ENCODE results near the gene SLC5A12. TPM values are rescaled to one million over a fixed set of nuclear protein-coding genes. Genes with fewer than 3 reads are reported as not detected.

The SLC5A12 gene
- total RNA-seq, 1 experiment from 2014 or later, result not detected

DNA sequence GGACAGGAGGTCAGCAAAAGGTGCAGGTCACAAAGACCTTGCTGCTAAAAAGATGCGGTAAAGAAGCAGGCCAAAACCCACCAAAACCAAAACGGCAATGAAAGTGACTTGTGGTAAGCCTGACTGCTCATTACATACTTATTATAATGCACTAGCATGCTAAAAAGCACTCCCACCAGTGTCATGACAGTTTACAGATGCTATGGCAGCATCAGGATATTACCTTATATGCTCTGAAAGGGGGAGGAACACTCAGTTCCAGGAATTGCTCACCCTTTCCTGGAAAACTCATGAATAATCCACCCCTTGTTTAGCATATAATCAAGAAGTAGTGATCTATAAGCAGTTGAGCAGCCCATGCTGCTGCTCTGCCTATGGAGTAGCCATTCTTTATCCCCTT, 45.2 kb upstream of the SLC5A12 start:
- no peaks in the 10 kb centered on the region for H3K36me3 ChIP-seq (ENCODE audit: low read depth, low read length)
- H3K9ac ChIP-seq (ENCODE audit: low read length), result no peak overlapping the region
- no peaks in the 10 kb centered on the region for H3K27me3 ChIP-seq (ENCODE audit: low read length)
- no peak overlapping the region for H2AFZ ChIP-seq (ENCODE audit: low read length)
- TF ChIP-seq, protein P1, sequence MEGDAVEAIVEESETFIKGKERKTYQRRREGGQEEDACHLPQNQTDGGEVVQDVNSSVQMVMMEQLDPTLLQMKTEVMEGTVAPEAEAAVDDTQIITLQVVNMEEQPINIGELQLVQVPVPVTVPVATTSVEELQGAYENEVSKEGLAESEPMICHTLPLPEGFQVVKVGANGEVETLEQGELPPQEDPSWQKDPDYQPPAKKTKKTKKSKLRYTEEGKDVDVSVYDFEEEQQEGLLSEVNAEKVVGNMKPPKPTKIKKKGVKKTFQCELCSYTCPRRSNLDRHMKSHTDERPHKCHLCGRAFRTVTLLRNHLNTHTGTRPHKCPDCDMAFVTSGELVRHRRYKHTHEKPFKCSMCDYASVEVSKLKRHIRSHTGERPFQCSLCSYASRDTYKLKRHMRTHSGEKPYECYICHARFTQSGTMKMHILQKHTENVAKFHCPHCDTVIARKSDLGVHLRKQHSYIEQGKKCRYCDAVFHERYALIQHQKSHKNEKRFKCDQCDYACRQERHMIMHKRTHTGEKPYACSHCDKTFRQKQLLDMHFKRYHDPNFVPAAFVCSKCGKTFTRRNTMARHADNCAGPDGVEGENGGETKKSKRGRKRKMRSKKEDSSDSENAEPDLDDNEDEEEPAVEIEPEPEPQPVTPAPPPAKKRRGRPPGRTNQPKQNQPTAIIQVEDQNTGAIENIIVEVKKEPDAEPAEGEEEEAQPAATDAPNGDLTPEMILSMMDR (conservative IDR thresholded peaks at IDR 0.05; ENCODE audit: low read depth, low read length), result no peak
- TF ChIP-seq EZH2phosphoT487 (IDR thresholded peaks at IDR 0.05; ENCODE audit: borderline replicate concordance, low read length) (no peak), EZH2 (IDR thresholded peaks at IDR 0.05; ENCODE audit: low read length, unreplicated experiment) (no peak)
- DNase-seq (no peak), ATAC-seq (no peak)
- no peaks in the 10 kb centered on the region for H3K9me3 ChIP-seq (ENCODE audit: low read length)
- no peaks in the 10 kb centered on the region for H3K4me1 ChIP-seq (ENCODE audit: insufficient read depth, low read length)
- no peaks in the 10 kb centered on the region for H3F3A ChIP-seq (ENCODE audit: low read length, unreplicated experiment)
- no peaks in the 10 kb centered on the region for H4K20me1 ChIP-seq (ENCODE audit: low read length)
- no peak overlapping the region for H3K27ac ChIP-seq (ENCODE audit: low read length)
- no peak overlapping the region for H3K4me3 ChIP-seq (ENCODE audit: low read length)
- H3K79me2 ChIP-seq (ENCODE audit: low read length), result no peaks in the 10 kb centered on the region
- ChIA-PET POLR2A (ENCODE audit: unreplicated experiment) (no interaction called here), CTCF (no interaction called here)
- intact Hi-C loops (cut with micrococcal nuclease), result no loop called here
- BruUV-seq (replicated peaks), result no TSS peak
- H3K4me2 ChIP-seq (ENCODE audit: low read length), result no peak overlapping the region
- no peaks in the 10 kb centered on the region for H3K9me2 ChIP-seq (replicated peaks; ENCODE audit: low read length)

DNA sequence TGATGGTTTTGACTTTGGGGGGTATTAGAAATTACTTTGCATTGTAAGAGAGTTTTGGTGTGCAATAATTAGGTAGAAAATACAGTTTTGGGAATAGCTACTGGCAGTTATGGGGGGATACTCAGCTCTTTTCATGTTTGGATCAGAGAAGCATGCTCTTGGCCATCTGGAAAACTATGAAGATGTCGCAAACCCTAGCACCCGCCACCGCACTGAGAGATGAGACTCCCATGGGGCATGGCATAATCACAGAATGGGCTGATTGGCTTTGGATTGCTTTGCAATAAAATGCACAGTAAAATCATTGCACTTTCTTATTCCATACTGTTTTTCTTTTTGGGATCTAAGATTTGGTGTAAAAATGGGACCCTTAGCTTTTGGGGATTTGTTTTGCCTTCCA, 43.5 kb upstream of the SLC5A12 start:
- no peak overlapping the region for H3K9ac ChIP-seq (ENCODE audit: low read length)
- H3K4me1 ChIP-seq (ENCODE audit: insufficient read depth, low read length), result no peaks in the 10 kb centered on the region
- H4K20me1 ChIP-seq (ENCODE audit: low read length), result no peaks in the 10 kb centered on the region
- ATAC-seq, result no peak
- H3K9me2 ChIP-seq (replicated peaks; ENCODE audit: low read length), result no peaks in the 10 kb centered on the region
- no peaks in the 10 kb centered on the region for H3K27me3 ChIP-seq (ENCODE audit: low read length)
- no peak overlapping the region for H3K4me2 ChIP-seq (ENCODE audit: low read length)
- H3F3A ChIP-seq (ENCODE audit: low read length, unreplicated experiment), result no peaks in the 10 kb centered on the region
- no peak overlapping the region for H2AFZ ChIP-seq (ENCODE audit: low read length)
- no peak for DNase-seq
- no TSS peak for BruUV-seq (replicated peaks)
- ChIA-PET POLR2A (ENCODE audit: unreplicated experiment) (no interaction called here), CTCF (no interaction called here)
- no peaks in the 10 kb centered on the region for H3K79me2 ChIP-seq (ENCODE audit: low read length)
- H3K36me3 ChIP-seq (ENCODE audit: low read depth, low read length), result no peaks in the 10 kb centered on the region
- intact Hi-C loops (cut with micrococcal nuclease), result no loop called here
- H3K27ac ChIP-seq (ENCODE audit: low read length), result no peak overlapping the region
- no peak overlapping the region for H3K4me3 ChIP-seq (ENCODE audit: low read length)
- no peaks in the 10 kb centered on the region for H3K9me3 ChIP-seq (ENCODE audit: low read length)
- TF ChIP-seq EZH2phosphoT487 (IDR thresholded peaks at IDR 0.05; ENCODE audit: borderline replicate concordance, low read length), result no peak
- TF ChIP-seq EZH2 (IDR thresholded peaks at IDR 0.05; ENCODE audit: low read length, unreplicated experiment), result no peak
- TF ChIP-seq, protein P1 (conservative IDR thresholded peaks at IDR 0.05; ENCODE audit: low read depth, low read length), result no peak

DNA sequence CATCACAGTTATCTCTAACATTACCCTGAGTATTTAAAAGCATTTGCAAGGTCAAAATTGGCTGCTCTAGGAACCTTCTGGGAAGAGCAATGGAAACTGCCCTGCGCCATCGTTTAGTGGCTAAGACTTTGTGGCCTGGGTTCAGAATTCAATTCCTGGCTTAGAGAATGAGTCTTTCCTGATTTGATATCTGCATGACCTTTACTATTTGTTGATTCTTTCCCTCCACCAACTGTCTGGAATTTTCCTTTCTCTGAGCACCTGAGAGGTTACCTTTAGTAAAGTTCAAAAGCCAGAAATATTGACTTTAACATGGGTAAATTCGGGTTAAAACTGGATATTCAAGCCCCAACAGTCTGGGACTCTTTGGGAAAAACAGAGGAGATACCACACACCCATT, 43.0 kb upstream of the SLC5A12 start:
- ATAC-seq, result no peak
- Histone ChIP-seq H3K79me2 (ENCODE audit: low read length) (no peaks in the 10 kb centered on the region), H3K9me2 (replicated peaks; ENCODE audit: low read length) (no peaks in the 10 kb centered on the region), H3K36me3 (ENCODE audit: low read depth, low read length) (no peaks in the 10 kb centered on the region), H3F3A (ENCODE audit: low read length, unreplicated experiment) (no peaks in the 10 kb centered on the region), H3K4me3 (ENCODE audit: low read length) (no peak overlapping the region), H3K4me1 (ENCODE audit: insufficient read depth, low read length) (no peaks in the 10 kb centered on the region), H3K9ac (ENCODE audit: low read length) (no peak overlapping the region), H3K27ac (ENCODE audit: low read length) (no peak overlapping the region), H3K9me3 (ENCODE audit: low read length) (no peaks in the 10 kb centered on the region), H3K27me3 (ENCODE audit: low read length) (no peaks in the 10 kb centered on the region), H3K4me2 (ENCODE audit: low read length) (no peak overlapping the region), H2AFZ (ENCODE audit: low read length) (no peak overlapping the region), H4K20me1 (ENCODE audit: low read length) (no peaks in the 10 kb centered on the region)
- CTCF ChIA-PET, result no interaction called here
- POLR2A ChIA-PET (ENCODE audit: unreplicated experiment), result no interaction called here
- no peak for DNase-seq
- no TSS peak for BruUV-seq (replicated peaks)
- intact Hi-C loops (cut with micrococcal nuclease), result no loop called here
- TF ChIP-seq EZH2phosphoT487 (IDR thresholded peaks at IDR 0.05; ENCODE audit: borderline replicate concordance, low read length) (no peak), EZH2 (IDR thresholded peaks at IDR 0.05; ENCODE audit: low read length, unreplicated experiment) (no peak)
- TF ChIP-seq, protein P1 (conservative IDR thresholded peaks at IDR 0.05; ENCODE audit: low read depth, low read length), result no peak
